Activated naive CD8-positive, alpha-beta T cell treated with anti-CD3 and anti-CD28 coated beads, Interleukin-2, amount 50 U/mL, for 24 hours (primary cell): ENCODE data around the gene MED7.

Experiments
- ATAC-seq: fragments of 150-1000 bp; cut with Tn5 transposase; one replicate; pipeline ENCODE4 v1.10.0; 2021
- DNase-seq: peaks from one replicate; pipeline ENCODE4 v3.0.0; 2021
- H3K27ac Mint-ChIP-seq: one replicate; pipeline ENCODE4 v1.8.0; 2021; ENCODE audit warnings: mild to moderate bottlenecking, mixed read lengths
- H3K27me3 Mint-ChIP-seq: one replicate; pipeline ENCODE4 v1.8.0; 2021; ENCODE audit warnings: mixed read lengths
- H3K36me3 Mint-ChIP-seq: one replicate; pipeline ENCODE4 v1.8.0; 2021; ENCODE audit warnings: low read depth, mixed read lengths
- H3K4me1 Mint-ChIP-seq: one replicate; pipeline ENCODE4 v1.8.0; 2021; ENCODE audit warnings: mixed read lengths
- H3K4me3 Mint-ChIP-seq: one replicate; pipeline ENCODE4 v1.8.0; 2021; ENCODE audit warnings: mild to moderate bottlenecking, moderate library complexity, mixed read lengths
- H3K9me3 Mint-ChIP-seq: one replicate; pipeline ENCODE4 v1.8.0; 2021; ENCODE audit warnings: mixed read lengths

The MED7 gene

DNA sequence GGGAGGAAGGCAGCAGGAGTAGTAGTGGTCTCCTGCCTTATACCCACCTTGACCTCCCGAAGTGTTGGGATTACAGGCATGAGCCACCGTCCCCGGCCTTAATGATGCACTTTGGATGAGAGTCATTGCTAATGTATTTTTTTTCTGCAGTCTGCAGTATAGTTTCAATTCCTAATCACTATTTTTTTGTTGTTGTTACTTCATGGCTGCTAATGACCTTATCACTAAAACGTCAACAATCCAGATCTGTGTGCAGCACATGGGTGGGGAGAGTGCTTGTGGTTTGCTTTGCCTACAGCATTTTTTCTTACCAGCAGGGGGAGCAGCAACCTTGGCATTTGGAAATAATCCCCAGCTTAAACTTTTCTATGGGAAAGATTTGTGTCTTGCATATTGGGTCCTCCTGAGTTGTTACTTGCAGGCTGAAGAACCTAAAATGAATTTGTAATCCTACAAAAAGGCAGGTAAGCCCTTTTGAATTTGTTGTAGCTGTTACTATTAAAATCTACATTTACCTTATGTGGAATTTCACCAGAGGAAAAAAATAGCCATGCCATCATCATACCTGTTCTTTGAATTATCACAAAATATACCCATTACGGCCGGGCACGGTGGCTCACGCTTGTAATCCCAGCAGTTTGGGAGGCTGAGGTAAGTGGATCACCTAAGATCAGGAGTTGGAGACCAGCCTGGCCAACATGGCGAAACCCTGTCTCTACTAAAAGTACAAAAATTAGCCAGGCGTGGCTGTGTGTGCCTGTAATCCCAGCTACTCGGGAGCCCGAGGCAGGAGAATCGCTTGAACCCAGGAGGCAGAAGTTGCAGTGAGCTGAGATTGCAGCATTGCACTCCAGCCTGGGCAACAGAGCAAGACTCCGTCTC lies 6.3 kb upstream of the MED7 start:
- Mint-ChIP-seq H3K4me1 (peaks cover 63% of the 10 kb centered on the region), H3K4me3 (peak overlapping the region; percentile 9), H3K27ac (peak overlapping the region; percentile 72), H3K36me3 (no peaks in the 10 kb centered on the region), H3K9me3 (no peaks in the 10 kb centered on the region), H3K27me3 (no peaks in the 10 kb centered on the region)
- peak; percentile 85 for DNase-seq
- peak; percentile 38 for ATAC-seq

DNA sequence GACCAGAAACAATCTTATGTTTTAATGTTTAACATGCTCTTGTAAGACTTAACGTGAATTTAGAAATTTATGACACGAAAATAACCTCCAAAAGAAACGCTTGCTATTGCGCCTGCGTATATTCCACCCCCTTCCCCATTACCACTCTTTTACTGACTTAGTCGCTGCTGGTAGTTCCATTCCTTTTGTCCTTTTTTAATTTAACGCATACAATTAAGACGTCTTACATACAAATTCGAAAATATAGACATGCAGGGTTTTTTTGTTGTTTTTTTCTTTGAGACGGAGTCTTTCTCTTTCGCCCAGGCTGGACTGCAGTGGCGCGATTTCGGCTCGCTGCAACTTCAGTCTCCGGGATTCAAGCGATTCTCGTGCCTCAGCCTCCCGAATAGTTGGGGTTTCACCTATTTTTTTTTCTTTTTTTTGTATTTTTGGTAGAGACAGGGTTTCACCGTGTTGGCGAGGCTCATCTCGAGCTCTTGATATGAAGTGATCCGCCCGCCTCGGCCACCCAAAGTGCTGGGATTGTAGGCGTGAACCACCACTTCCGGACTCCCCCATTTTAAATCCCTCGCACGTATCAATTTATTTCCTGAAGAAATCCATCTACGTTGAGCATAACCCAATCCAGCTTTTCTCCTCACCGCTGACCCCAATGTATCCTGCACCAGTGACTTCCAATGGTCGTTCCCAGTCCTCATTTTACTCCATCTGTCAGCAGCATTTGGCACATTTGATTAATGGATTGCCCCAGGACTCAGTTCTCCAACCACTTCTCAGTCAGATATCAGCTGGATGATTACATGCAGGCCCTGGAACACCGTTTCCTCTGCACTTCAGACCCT lies 684 bp upstream of the MED7 start:
- Mint-ChIP-seq H3K9me3 (peaks cover 3% of the 10 kb centered on the region), H3K36me3 (peaks cover 34% of the 10 kb centered on the region), H3K4me3 (peak overlapping the region; percentile 90), H3K4me1 (peaks cover 59% of the 10 kb centered on the region), H3K27ac (peak overlapping the region; percentile 93), H3K27me3 (no peaks in the 10 kb centered on the region)
- DNase-seq: peak; percentile 65
- ATAC-seq: peak; percentile 47

DNA sequence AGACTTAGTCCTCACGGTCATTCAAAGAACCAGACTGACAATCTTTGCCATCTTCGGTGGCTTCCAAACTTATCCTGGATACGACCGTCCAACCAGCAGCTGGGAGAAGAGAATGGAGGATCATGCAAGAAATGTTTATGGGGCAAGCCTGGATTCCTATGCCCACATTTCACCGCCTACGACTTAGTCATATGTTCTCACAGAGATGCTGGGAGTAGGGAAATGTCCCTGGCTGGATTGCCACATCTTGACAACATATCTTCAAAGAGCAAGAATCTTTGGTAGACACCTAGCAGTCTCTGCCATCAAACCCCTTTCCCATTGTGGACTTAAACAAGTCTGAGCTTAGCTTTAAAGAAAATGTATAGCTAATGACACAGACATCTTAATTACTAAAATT lies 5.0 kb downstream of the MED7 start:
- no peak overlapping the region for H3K4me3 Mint-ChIP-seq
- no peak for ATAC-seq
- DNase-seq: no peak
- H3K4me1 Mint-ChIP-seq: peaks cover 60% of the 10 kb centered on the region
- H3K27me3 Mint-ChIP-seq: no peaks in the 10 kb centered on the region
- peaks cover 54% of the 10 kb centered on the region for H3K36me3 Mint-ChIP-seq
- peaks cover 3% of the 10 kb centered on the region for H3K9me3 Mint-ChIP-seq
- H3K27ac Mint-ChIP-seq: no peak overlapping the region

DNA sequence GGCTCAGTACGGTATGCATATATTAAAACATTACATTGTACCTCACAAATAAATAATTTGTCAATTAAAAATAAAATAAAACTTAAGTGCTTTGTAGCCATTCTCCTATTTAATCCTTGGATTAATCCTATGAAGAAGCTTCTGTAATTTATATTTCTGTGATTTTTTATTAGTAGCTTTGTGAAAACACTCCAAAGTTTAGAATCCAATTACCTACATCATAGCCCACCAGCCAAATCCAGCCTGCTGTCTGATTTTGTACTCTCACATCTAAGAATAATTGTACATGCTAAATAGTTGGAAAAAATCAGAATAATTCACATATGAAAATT lies 10.4 kb downstream of the MED7 start:
- no peak for DNase-seq
- ATAC-seq: no peak
- H3K9me3 Mint-ChIP-seq: no peaks in the 10 kb centered on the region
- peaks cover 31% of the 10 kb centered on the region for H3K4me1 Mint-ChIP-seq
- H3K27ac Mint-ChIP-seq: no peak overlapping the region
- no peaks in the 10 kb centered on the region for H3K27me3 Mint-ChIP-seq
- H3K4me3 Mint-ChIP-seq: no peak overlapping the region
- H3K36me3 Mint-ChIP-seq: peaks cover 9% of the 10 kb centered on the region

DNA sequence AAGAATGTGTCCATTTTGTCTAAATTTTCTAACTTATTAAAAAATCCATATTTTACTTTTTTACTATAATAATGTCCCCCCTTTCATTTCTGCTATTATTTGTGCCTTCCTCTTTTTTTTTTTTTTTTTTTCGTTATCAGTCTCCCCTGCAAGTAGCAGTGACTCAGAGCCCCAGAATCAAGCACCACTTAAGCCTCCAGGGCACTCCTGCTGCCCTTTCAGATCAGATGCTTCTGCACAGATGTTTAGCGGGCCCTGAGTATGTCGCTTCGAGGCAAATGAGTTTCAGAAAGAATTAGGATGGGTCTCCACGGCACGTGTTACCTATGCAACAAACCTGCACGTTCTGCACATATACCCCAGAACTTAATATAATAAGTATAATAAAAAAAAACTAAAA lies 11.7 kb downstream of the MED7 start:
- H3K9me3 Mint-ChIP-seq: no peaks in the 10 kb centered on the region
- peaks cover 5% of the 10 kb centered on the region for H3K36me3 Mint-ChIP-seq
- H3K4me1 Mint-ChIP-seq: peaks cover 27% of the 10 kb centered on the region
- no peak overlapping the region for H3K27ac Mint-ChIP-seq
- DNase-seq (no peak), ATAC-seq (peak; percentile 34)
- no peaks in the 10 kb centered on the region for H3K27me3 Mint-ChIP-seq
- H3K4me3 Mint-ChIP-seq: no peak overlapping the region

DNA sequence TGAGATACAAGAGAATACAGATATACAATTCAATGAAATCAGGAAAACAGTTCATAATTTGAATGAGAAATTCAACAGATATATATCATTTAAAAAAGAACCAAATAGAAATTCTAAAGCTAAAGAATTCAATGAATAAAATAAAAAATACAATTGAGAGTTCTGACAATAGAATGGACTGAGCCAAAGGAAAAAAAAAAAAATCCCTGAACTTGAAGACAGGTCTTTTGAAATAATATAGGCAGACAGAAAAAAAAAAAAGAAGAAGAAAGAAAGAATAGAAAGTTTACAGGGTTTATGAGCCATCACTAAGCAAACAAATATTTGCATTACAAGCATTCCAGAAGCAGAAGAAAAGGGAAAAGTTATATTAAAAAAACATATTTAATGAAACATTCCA lies 21.0 kb downstream of the MED7 start:
- peaks cover 8% of the 10 kb centered on the region for H3K4me1 Mint-ChIP-seq
- H3K36me3 Mint-ChIP-seq: peaks cover 8% of the 10 kb centered on the region
- H3K27me3 Mint-ChIP-seq: no peaks in the 10 kb centered on the region
- no peak overlapping the region for H3K4me3 Mint-ChIP-seq
- H3K27ac Mint-ChIP-seq: no peak overlapping the region
- DNase-seq: no peak
- peaks cover 23% of the 10 kb centered on the region for H3K9me3 Mint-ChIP-seq
- ATAC-seq: no peak

DNA sequence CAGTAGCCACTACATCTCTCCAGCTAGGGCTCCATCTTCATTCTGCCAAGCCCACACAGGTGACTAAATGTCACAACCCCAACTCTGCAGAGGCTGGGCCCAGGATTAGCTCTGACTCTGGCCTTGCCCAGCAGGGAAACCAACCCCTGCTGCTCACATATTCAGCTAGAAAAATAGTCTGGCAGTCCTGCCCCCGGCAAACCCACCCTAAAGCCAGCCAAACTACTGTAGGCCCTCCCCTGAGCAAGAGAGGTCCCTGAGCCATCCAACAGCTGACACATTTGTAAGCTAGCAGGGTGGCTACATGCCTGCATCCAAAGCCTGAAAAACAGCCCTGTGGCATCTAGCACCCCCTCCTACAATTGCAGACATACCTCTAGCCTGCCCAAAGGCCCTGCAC lies 22.6 kb downstream of the MED7 start:
- Mint-ChIP-seq H3K4me1 (peaks cover 21% of the 10 kb centered on the region), H3K27ac (no peak overlapping the region), H3K9me3 (peaks cover 23% of the 10 kb centered on the region), H3K36me3 (peaks cover 8% of the 10 kb centered on the region), H3K27me3 (no peaks in the 10 kb centered on the region), H3K4me3 (no peak overlapping the region)
- ATAC-seq (no peak), DNase-seq (no peak)

DNA sequence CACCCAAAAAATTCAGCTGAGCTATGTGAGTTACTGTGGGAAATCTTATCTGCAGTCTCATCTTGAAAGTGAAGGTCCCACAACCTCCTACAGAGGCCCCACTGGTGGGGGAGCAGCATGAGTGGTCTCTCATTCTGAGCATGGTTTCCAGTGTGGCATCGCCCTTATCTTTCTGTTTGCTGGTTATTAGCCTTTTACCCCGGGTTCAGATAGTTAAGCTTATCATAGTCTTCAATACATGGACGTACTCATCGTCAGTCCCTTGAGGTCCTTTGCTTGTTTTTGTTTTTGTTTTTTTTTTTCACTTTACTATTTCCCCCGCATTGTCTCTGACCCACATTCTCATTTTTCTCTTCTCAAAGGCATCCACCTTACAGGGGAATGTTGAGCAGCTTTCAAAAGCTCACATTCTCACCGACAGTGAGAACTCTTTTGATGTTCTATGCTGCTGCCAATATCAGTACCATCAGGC lies 26.1 kb downstream of the MED7 start:
- Mint-ChIP-seq H3K27me3 (no peaks in the 10 kb centered on the region), H3K36me3 (no peaks in the 10 kb centered on the region), H3K27ac (peak overlapping the region; percentile 91), H3K9me3 (peaks cover 5% of the 10 kb centered on the region), H3K4me3 (peak overlapping the region; percentile 58), H3K4me1 (peaks cover 42% of the 10 kb centered on the region)
- peak; percentile 40 for DNase-seq
- ATAC-seq: peak; percentile 79

DNA sequence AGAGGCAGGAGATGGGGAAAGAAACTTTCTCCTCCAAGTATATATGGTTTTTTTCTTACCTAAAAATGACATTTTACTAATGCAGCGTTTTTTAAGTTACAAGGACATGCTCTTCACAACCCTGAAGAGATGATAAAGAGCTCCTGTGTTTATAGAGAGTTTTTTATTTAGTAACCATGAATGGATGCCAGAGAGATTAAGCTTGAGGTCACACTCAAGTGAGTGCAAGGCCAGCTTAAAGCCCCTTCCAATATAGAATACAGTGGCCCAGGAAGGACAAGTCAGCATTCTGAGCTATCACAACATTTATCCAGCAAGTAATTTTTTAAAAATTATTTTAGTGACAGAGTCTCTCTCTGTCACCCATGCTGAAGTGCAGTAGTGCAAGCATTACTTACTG lies 27.2 kb downstream of the MED7 start:
- no peaks in the 10 kb centered on the region for H3K27me3 Mint-ChIP-seq
- peak overlapping the region; percentile 70 for H3K27ac Mint-ChIP-seq
- no peak overlapping the region for H3K4me3 Mint-ChIP-seq
- H3K4me1 Mint-ChIP-seq: peaks cover 45% of the 10 kb centered on the region
- H3K9me3 Mint-ChIP-seq: no peaks in the 10 kb centered on the region
- DNase-seq (no peak), ATAC-seq (no peak)
- H3K36me3 Mint-ChIP-seq: no peaks in the 10 kb centered on the region

DNA sequence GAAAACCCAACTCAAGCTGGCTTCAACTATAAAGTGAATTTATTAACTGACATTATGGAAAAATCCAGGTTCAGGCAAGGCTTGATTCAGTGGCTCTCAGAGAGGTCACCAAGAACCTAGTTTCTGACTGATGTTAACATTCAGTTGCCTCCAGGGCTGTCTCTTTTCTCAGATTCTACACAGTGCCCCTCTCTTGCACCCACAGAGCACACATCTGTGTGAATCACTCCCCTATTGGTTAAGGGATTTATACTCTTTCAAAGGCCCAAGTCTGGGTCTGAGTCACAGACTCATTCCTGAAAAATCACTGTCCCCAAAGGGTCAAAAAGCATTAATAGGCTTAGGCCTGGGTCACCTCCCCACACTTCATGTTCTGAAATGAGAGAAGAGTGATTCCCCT lies 27.7 kb downstream of the MED7 start:
- Mint-ChIP-seq H3K36me3 (no peaks in the 10 kb centered on the region), H3K4me1 (peaks cover 48% of the 10 kb centered on the region), H3K27me3 (no peaks in the 10 kb centered on the region), H3K27ac (peak overlapping the region; percentile 70), H3K9me3 (no peaks in the 10 kb centered on the region), H3K4me3 (no peak overlapping the region)
- ATAC-seq (peak; percentile 73), DNase-seq (no peak)

DNA sequence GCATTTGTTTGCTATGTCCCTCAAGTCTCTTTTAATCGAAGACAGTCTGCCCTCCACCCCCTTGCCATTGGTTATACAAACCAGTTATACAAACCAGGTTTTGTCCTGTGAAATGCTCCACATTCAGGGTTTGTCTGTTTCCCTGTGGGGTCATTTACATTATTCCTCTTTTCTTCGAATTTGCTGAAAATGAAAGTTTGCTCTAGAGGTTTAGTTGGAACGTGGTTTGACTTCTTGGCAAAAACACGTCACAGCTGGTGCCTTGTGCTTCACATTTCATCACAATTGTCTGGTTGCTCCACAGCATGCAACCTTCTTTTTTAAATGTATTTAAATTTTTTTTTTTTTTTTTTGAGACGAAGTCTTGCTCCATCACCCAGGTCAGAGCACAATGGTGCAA lies 29.7 kb downstream of the MED7 start:
- DNase-seq (no peak), ATAC-seq (no peak)
- no peaks in the 10 kb centered on the region for H3K36me3 Mint-ChIP-seq
- peak overlapping the region; percentile 45 for H3K27ac Mint-ChIP-seq
- H3K27me3 Mint-ChIP-seq: no peaks in the 10 kb centered on the region
- H3K4me3 Mint-ChIP-seq: no peak overlapping the region
- H3K9me3 Mint-ChIP-seq: no peaks in the 10 kb centered on the region
- H3K4me1 Mint-ChIP-seq: peaks cover 68% of the 10 kb centered on the region

DNA sequence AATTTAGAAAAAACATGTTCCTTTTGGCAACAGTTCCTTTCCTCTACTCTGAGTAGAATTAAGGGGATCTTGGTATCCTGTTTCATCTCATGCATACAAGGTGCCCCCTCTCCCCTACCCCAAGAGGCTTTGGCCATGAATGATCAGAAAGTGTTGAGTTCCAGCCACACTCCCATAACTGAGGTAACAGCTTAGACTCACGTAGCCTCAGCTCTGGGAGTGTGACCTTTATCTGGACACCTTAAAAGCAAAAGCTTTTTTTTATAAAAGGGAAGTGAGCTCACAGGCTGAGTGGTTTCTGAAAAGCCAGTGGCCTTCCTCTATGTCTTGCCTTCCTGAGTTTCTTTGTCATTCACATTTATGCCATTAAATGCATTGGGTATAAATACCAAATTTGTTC lies 32.9 kb downstream of the MED7 start:
- ATAC-seq: peak; percentile 75
- H3K4me1 Mint-ChIP-seq: peaks cover 70% of the 10 kb centered on the region
- H3K27ac Mint-ChIP-seq: peak overlapping the region; percentile 94
- no peaks in the 10 kb centered on the region for H3K27me3 Mint-ChIP-seq
- H3K9me3 Mint-ChIP-seq: no peaks in the 10 kb centered on the region
- peak; percentile 44 for DNase-seq
- peaks cover 8% of the 10 kb centered on the region for H3K36me3 Mint-ChIP-seq
- H3K4me3 Mint-ChIP-seq: peak overlapping the region; percentile 80

DNA sequence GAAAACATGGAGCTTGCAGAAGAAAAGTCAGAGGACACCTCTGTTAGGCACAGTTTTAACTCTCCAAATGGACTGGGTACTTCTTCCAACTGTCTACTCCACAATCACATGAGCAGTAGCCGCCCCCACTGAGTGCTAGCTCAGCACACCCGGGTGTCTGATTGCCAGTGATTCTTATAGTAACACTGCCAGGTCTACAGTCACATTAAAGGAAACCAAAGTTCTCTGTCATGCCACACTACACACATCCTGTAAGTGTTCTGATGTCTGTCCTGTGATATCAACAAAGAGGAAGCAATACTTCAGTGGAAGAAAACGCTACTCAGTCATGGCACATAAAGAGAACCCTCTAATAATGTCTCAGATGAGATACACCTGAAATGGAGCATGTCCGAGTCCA lies 33.7 kb downstream of the MED7 start, which contains the start of gene HAVCR2:
TSS of gene HAVCR2 (minus strand) at position 69 of the 400 bp plus-strand sequence. CDS start at position 8, 61 bp downstream.
- Mint-ChIP-seq H3K9me3 (no peaks in the 10 kb centered on the region), H3K4me3 (peak within 1 kb of the TSS; percentile 80), H3K4me1 (peaks cover 69% of the 10 kb centered on the region), H3K36me3 (peaks cover 13% of the 10 kb centered on the region), H3K27me3 (no peaks in the 10 kb centered on the region), H3K27ac (peak within 1 kb of the TSS; percentile 94)
- peak; percentile 86 for ATAC-seq
- peak; percentile 56 for DNase-seq

DNA sequence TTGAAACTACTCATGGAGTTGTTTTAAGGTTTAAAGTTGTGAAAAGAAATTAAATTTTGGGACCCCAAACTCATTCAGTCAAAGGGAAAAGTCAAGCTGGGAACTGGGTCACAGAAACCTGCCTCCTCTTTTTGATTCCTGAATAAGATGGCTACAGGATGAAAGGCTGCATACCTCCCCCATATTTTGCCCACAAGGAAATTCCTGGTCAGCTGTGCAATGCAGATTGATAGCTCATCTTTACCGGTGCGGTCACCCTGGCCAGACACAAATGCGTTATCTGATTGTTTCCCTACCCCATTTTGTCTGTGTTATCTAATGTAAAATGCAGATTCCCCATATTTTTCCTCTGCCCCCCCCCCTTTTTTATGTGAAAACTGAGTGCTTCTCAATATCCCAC lies 35.2 kb downstream of the MED7 start:
- peaks cover 17% of the 10 kb centered on the region for H3K36me3 Mint-ChIP-seq
- ATAC-seq (no peak), DNase-seq (no peak)
- no peaks in the 10 kb centered on the region for H3K27me3 Mint-ChIP-seq
- H3K9me3 Mint-ChIP-seq: no peaks in the 10 kb centered on the region
- peaks cover 62% of the 10 kb centered on the region for H3K4me1 Mint-ChIP-seq
- H3K4me3 Mint-ChIP-seq: peak overlapping the region; percentile 80
- peak overlapping the region; percentile 79 for H3K27ac Mint-ChIP-seq
